Activated naive CD4-positive, alpha-beta T cell treated with anti-CD3 and anti-CD28 coated beads, Interleukin-2, amount 10 ng/mL, durations not matched to agents 7 days and 5 days (primary cell): Measurements from ENCODE around the gene ZC3H7B.
A peak's percentile ranks its signal among the peaks of the same experiment; 100 is the strongest.

Source experiments
- CTCF ChIA-PET: fragments of 350-600 bp; sonication (Branson Sonifier 250); formaldehyde crosslinking; loops from one replicate; lab custom pipeline; 2021; ENCODE audit warnings: antibody characterized with exemption; lab: Charles Lee
- DNase-seq: peaks from one replicate; pipeline ENCODE4 v3.0.0-alpha.2; 2020
- H3K27ac Mint-ChIP-seq: one replicate; pipeline ENCODE4 v1.8.0; 2021; ENCODE audit warnings: mild to moderate bottlenecking, moderate library complexity, mixed read lengths
- H3K27me3 Mint-ChIP-seq: one replicate; pipeline ENCODE4 v1.8.0; 2021; ENCODE audit warnings: mild to moderate bottlenecking, mixed read lengths
- H3K36me3 Mint-ChIP-seq: one replicate; pipeline ENCODE4 v1.8.0; 2021; ENCODE audit warnings: mixed read lengths
- H3K4me1 Mint-ChIP-seq: one replicate; pipeline ENCODE4 v1.8.0; 2021; ENCODE audit warnings: mixed read lengths
- H3K4me3 Mint-ChIP-seq: one replicate; pipeline ENCODE4 v1.8.0; 2021; ENCODE audit warnings: mild to moderate bottlenecking, moderate library complexity, mixed read lengths
- H3K9me3 Mint-ChIP-seq: one replicate; pipeline ENCODE4 v1.8.0; 2021; ENCODE audit warnings: mixed read lengths

Gene ZC3H7B

GRCh38 chr22:41296826-41297667, 4.3 kb upstream of the ZC3H7B start:
- DNase-seq: no peak
- no peak overlapping the region for H3K4me3 Mint-ChIP-seq
- H3K36me3 Mint-ChIP-seq: no peaks in the 10 kb centered on the region
- H3K4me1 Mint-ChIP-seq: peaks cover 5% of the 10 kb centered on the region
- peaks cover 4% of the 10 kb centered on the region for H3K27me3 Mint-ChIP-seq
- H3K27ac Mint-ChIP-seq: no peak overlapping the region
- H3K9me3 Mint-ChIP-seq: no peaks in the 10 kb centered on the region
- CTCF ChIA-PET: interaction anchor here (0.7 kb wide), 1 partner anchor 96 kb away, joined by 3 read pairs; no protein-coding TSS in a partner anchor

- DNase-seq: no peak
- Mint-ChIP-seq H3K9me3 (no peaks in the 10 kb centered on the region), H3K4me3 (peak overlapping the region; percentile 69), H3K27me3 (peaks cover 4% of the 10 kb centered on the region), H3K36me3 (peaks cover 8% of the 10 kb centered on the region), H3K27ac (peak overlapping the region; percentile 77), H3K4me1 (peaks cover 31% of the 10 kb centered on the region)
- CTCF ChIA-PET: interaction anchor here (1.0 kb wide), 2 partner anchors 30 to 63 kb away, joined by 3 read pairs; no protein-coding TSS in a partner anchor
These were observed 664 bp upstream of the ZC3H7B start for GRCh38 chr22:41300661-41301060.

- Mint-ChIP-seq H3K9me3 (no peaks in the 10 kb centered on the region), H3K27me3 (peaks cover 4% of the 10 kb centered on the region), H3K4me3 (peak overlapping the region; percentile 82), H3K4me1 (peaks cover 36% of the 10 kb centered on the region), H3K36me3 (peaks cover 11% of the 10 kb centered on the region), H3K27ac (peak overlapping the region; percentile 83)
- CTCF ChIA-PET: interaction anchor here (1.0 kb wide), 1 partner anchor 9 kb away, joined by 3 read pairs; no protein-coding TSS in a partner anchor
- DNase-seq: peak; percentile 32
These were observed 869 bp downstream of the ZC3H7B start for GRCh38 chr22:41302021-41302767.

- H3K27ac Mint-ChIP-seq: peak overlapping the region; percentile 83
- CTCF ChIA-PET: no interaction called here
- no peaks in the 10 kb centered on the region for H3K27me3 Mint-ChIP-seq
- peaks cover 38% of the 10 kb centered on the region for H3K4me1 Mint-ChIP-seq
- no peaks in the 10 kb centered on the region for H3K9me3 Mint-ChIP-seq
- DNase-seq: no peak
- peaks cover 15% of the 10 kb centered on the region for H3K36me3 Mint-ChIP-seq
- peak overlapping the region; percentile 82 for H3K4me3 Mint-ChIP-seq
These were observed 1.5 kb downstream of the ZC3H7B start for GRCh38 chr22:41302811-41303210.

- H3K27ac Mint-ChIP-seq: no peak overlapping the region
- CTCF ChIA-PET: no interaction called here
These were observed 4.3 kb downstream of the ZC3H7B start for GRCh38 chr22:41305646-41306045.

GRCh38 chr22:41308054-41308453, 6.7 kb downstream of the ZC3H7B start:
- Mint-ChIP-seq H3K4me3 (no peak overlapping the region), H3K9me3 (no peaks in the 10 kb centered on the region), H3K36me3 (peaks cover 22% of the 10 kb centered on the region), H3K27ac (no peak overlapping the region), H3K27me3 (no peaks in the 10 kb centered on the region), H3K4me1 (peaks cover 42% of the 10 kb centered on the region)
- no peak for DNase-seq
- CTCF ChIA-PET: no interaction called here

More at GRCh38 chr22:41305646-41306045, 4.3 kb downstream of the ZC3H7B start:
- no peaks in the 10 kb centered on the region for H3K9me3 Mint-ChIP-seq
- no peaks in the 10 kb centered on the region for H3K27me3 Mint-ChIP-seq
- peaks cover 44% of the 10 kb centered on the region for H3K4me1 Mint-ChIP-seq
- H3K36me3 Mint-ChIP-seq: peaks cover 22% of the 10 kb centered on the region
- no peak overlapping the region for H3K4me3 Mint-ChIP-seq
- no peak for DNase-seq

GRCh38 chr22:41308544-41308947, 7.2 kb downstream of the ZC3H7B start:
- peaks cover 22% of the 10 kb centered on the region for H3K36me3 Mint-ChIP-seq
- no peak for DNase-seq
- CTCF ChIA-PET: interaction anchor here (0.6 kb wide), 1 partner anchor 113 kb away, joined by 3 read pairs; no protein-coding TSS in a partner anchor
- no peak overlapping the region for H3K27ac Mint-ChIP-seq
- H3K27me3 Mint-ChIP-seq: no peaks in the 10 kb centered on the region
- no peaks in the 10 kb centered on the region for H3K9me3 Mint-ChIP-seq
- H3K4me1 Mint-ChIP-seq: peaks cover 37% of the 10 kb centered on the region
- no peak overlapping the region for H3K4me3 Mint-ChIP-seq

- Mint-ChIP-seq H3K27me3 (no peaks in the 10 kb centered on the region), H3K9me3 (no peaks in the 10 kb centered on the region), H3K27ac (no peak overlapping the region), H3K4me3 (no peak overlapping the region), H3K36me3 (peaks cover 19% of the 10 kb centered on the region), H3K4me1 (peaks cover 25% of the 10 kb centered on the region)
- CTCF ChIA-PET: interaction anchor here (0.6 to 1.2 kb wide), 2 partner anchors 9 to 852 kb away, joined by 3 read pairs; partner anchors contain the start of gene ZC3H7B
- DNase-seq: no peak
These were observed 9.0 kb downstream of the ZC3H7B start for GRCh38 chr22:41310336-41310735.

GRCh38 chr22:41311487-41311886, 10.2 kb downstream of the ZC3H7B start:
- no peak for DNase-seq
- peaks cover 15% of the 10 kb centered on the region for H3K36me3 Mint-ChIP-seq
- H3K27ac Mint-ChIP-seq: no peak overlapping the region
- no peaks in the 10 kb centered on the region for H3K27me3 Mint-ChIP-seq
- H3K4me1 Mint-ChIP-seq: peaks cover 19% of the 10 kb centered on the region
- H3K4me3 Mint-ChIP-seq: no peak overlapping the region
- CTCF ChIA-PET: interaction anchor here (1.2 to 1.6 kb wide), 2 partner anchors 10 to 74 kb away, joined by 3 to 4 read pairs; partner anchors contain the start of gene ZC3H7B
- H3K9me3 Mint-ChIP-seq: no peaks in the 10 kb centered on the region

GRCh38 chr22:41314821-41315220, 13.5 kb downstream of the ZC3H7B start:
- Mint-ChIP-seq H3K27ac (no peak overlapping the region), H3K9me3 (no peaks in the 10 kb centered on the region), H3K4me3 (no peak overlapping the region), H3K4me1 (peaks cover 12% of the 10 kb centered on the region), H3K36me3 (peaks cover 6% of the 10 kb centered on the region), H3K27me3 (no peaks in the 10 kb centered on the region)
- DNase-seq: no peak
- CTCF ChIA-PET: no interaction called here

- Mint-ChIP-seq H3K9me3 (no peaks in the 10 kb centered on the region), H3K27ac (no peak overlapping the region), H3K4me3 (no peak overlapping the region), H3K36me3 (peaks cover 6% of the 10 kb centered on the region), H3K27me3 (no peaks in the 10 kb centered on the region), H3K4me1 (peaks cover 12% of the 10 kb centered on the region)
- no peak for DNase-seq
- CTCF ChIA-PET: interaction anchor here (1.1 kb wide), 1 partner anchor 70 kb away, joined by 3 read pairs; no protein-coding TSS in a partner anchor
These were observed 14.3 kb downstream of the ZC3H7B start for GRCh38 chr22:41315586-41315985.

- Mint-ChIP-seq H3K27me3 (no peaks in the 10 kb centered on the region), H3K4me1 (peaks cover 5% of the 10 kb centered on the region), H3K4me3 (no peak overlapping the region), H3K36me3 (peaks cover 13% of the 10 kb centered on the region), H3K9me3 (no peaks in the 10 kb centered on the region), H3K27ac (no peak overlapping the region)
- CTCF ChIA-PET: no interaction called here
- no peak for DNase-seq
These were observed 19.3 kb downstream of the ZC3H7B start for GRCh38 chr22:41320416-41321240.

- H3K4me3 Mint-ChIP-seq: no peak overlapping the region
- H3K36me3 Mint-ChIP-seq: peaks cover 22% of the 10 kb centered on the region
- no peaks in the 10 kb centered on the region for H3K9me3 Mint-ChIP-seq
- H3K4me1 Mint-ChIP-seq: no peaks in the 10 kb centered on the region
- CTCF ChIA-PET: no interaction called here
- H3K27ac Mint-ChIP-seq: no peak overlapping the region
- no peak for DNase-seq
- H3K27me3 Mint-ChIP-seq: no peaks in the 10 kb centered on the region
These were observed 23.6 kb downstream of the ZC3H7B start for GRCh38 chr22:41324821-41325528.
